Thyroid gland (tissue), 4 donors: ENCODE data around the gene ACVRL1.

Source experiments
- CTCF ChIP-seq, 6 experiments: fragments of 200-600 bp in 3 of 6; fragments of 450-650 bp in 3 of 6; sonication (generic) in 3 of 6; IDR thresholded peaks; one replicate each; pipeline ENCODE4 v1.5.1; 2016 to 2019; ENCODE audit warnings: antibody characterized with exemption in 6 of 6, mild to moderate bottlenecking in 2 of 6, inconsistent platforms in 1 of 6, moderate library complexity in 1 of 6
- POLR2A ChIP-seq, 2 donors: fragments of 450-650 bp; IDR thresholded peaks; one replicate each; pipeline ENCODE4 v1.6.1; 2017; ENCODE audit warnings: antibody characterized with exemption in 2 of 2, mild to moderate bottlenecking in 2 of 2, moderate library complexity in 1 of 2

- TF ChIP-seq POLR2A (IDR thresholded peaks at IDR 0.05) (no peak), CTCF (IDR thresholded peaks at IDR 0.05) (no peak)
Measured at GRCh38 chr12:51942056-51942455, 34.8 kb downstream of the ACVRL1 start.
